ENCODE data around the gene SRRD.

DNA sequence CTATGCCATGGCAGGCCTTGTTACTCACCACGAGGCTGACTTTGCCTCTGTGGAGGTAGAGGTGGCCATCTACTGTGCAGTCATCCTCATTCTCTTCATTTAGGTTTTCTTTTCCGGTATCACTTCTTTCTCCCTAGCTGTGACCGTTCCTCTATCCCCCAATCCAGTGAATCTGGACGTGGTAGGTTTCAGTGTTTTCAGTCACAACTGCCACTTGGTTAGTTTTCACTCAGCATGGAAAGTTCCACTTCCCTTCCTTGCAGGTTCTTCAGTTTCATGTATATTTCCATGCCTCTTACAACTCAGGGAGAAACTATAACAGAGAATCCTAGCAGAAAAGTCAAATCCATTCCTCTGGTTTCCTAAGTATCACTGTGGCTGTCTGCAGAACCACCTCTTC is 2.0 kb upstream of the SRRD start:
- TF ChIP-seq CEBPB (IDR thresholded peaks at IDR 0.05) (no peak), TAF1 (IDR thresholded peaks at IDR 0.05; ENCODE audit: low read depth) (no peak), FOXM1 (IDR thresholded peaks at IDR 0.05; ENCODE audit: borderline replicate concordance, low read depth) (no peak), CREB1 (IDR thresholded peaks at IDR 0.05; ENCODE audit: low read depth) (no peak), RAD21 (IDR thresholded peaks at IDR 0.05; ENCODE audit: low read depth) (no peak), TCF12 (IDR thresholded peaks at IDR 0.05; ENCODE audit: low read depth) (no peak), EP300 (IDR thresholded peaks at IDR 0.05; ENCODE audit: borderline replicate concordance) (no peak), YY1 (IDR thresholded peaks at IDR 0.05; ENCODE audit: low read depth) (no peak), TEAD4 (IDR thresholded peaks at IDR 0.05) (no peak), NFIC (IDR thresholded peaks at IDR 0.05) (no peak)
- TF ChIP-seq, protein P1, sequence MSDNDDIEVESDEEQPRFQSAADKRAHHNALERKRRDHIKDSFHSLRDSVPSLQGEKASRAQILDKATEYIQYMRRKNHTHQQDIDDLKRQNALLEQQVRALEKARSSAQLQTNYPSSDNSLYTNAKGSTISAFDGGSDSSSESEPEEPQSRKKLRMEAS (IDR thresholded peaks at IDR 0.05): no peak
- TF ChIP-seq, protein P2, sequence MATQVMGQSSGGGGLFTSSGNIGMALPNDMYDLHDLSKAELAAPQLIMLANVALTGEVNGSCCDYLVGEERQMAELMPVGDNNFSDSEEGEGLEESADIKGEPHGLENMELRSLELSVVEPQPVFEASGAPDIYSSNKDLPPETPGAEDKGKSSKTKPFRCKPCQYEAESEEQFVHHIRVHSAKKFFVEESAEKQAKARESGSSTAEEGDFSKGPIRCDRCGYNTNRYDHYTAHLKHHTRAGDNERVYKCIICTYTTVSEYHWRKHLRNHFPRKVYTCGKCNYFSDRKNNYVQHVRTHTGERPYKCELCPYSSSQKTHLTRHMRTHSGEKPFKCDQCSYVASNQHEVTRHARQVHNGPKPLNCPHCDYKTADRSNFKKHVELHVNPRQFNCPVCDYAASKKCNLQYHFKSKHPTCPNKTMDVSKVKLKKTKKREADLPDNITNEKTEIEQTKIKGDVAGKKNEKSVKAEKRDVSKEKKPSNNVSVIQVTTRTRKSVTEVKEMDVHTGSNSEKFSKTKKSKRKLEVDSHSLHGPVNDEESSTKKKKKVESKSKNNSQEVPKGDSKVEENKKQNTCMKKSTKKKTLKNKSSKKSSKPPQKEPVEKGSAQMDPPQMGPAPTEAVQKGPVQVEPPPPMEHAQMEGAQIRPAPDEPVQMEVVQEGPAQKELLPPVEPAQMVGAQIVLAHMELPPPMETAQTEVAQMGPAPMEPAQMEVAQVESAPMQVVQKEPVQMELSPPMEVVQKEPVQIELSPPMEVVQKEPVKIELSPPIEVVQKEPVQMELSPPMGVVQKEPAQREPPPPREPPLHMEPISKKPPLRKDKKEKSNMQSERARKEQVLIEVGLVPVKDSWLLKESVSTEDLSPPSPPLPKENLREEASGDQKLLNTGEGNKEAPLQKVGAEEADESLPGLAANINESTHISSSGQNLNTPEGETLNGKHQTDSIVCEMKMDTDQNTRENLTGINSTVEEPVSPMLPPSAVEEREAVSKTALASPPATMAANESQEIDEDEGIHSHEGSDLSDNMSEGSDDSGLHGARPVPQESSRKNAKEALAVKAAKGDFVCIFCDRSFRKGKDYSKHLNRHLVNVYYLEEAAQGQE (IDR thresholded peaks at IDR 0.05; ENCODE audit: low read depth): no peak
